GM19099 (cell line): ENCODE results near the gene KRTAP10-7.

ENCODE experiments used
- POLR2A ChIP-seq: IDR thresholded peaks from 3 replicates; pipeline ENCODE4 v1.6.1; 2011; ENCODE audit warnings: low read depth; ENCODE audit not compliant: insufficient read length; ENCODE audit errors: extremely low read depth

KRTAP10-7 gene

GRCh38 chr21:44599264-44600029, 950 bp upstream of the KRTAP10-7 start:
- TF ChIP-seq POLR2A = no peak

GRCh38 chr21:44601596-44602462, 1.4 kb downstream of the KRTAP10-7 start:
- TF ChIP-seq POLR2A = no peak

- no peak for TF ChIP-seq POLR2A
Observed at GRCh38 chr21:44602463-44602850, 2.1 kb downstream of the KRTAP10-7 start.

GRCh38 chr21:44603109-44603875, 2.9 kb downstream of the KRTAP10-7 start:
- no peak for TF ChIP-seq POLR2A

GRCh38 chr21:44603911-44604310, 3.5 kb downstream of the KRTAP10-7 start:
- no peak for TF ChIP-seq POLR2A

- TF ChIP-seq POLR2A = no peak
Observed at GRCh38 chr21:44606495-44606894, 6.1 kb downstream of the KRTAP10-7 start.

- no peak for TF ChIP-seq POLR2A
Observed at GRCh38 chr21:44609193-44609592, 8.8 kb downstream of the KRTAP10-7 start.

- TF ChIP-seq POLR2A = no peak
Observed at GRCh38 chr21:44611551-44611950, 11.2 kb downstream of the KRTAP10-7 start.

GRCh38 chr21:44612029-44612486, 11.7 kb downstream of the KRTAP10-7 start, which contains the start of gene KRTAP10-8:
KRTAP10-8 (plus strand) TSS chr21:44612079; CDS start chr21:44612101, 22 bp downstream.
- TF ChIP-seq POLR2A = no peak

GRCh38 chr21:44612669-44613229, 12.4 kb downstream of the KRTAP10-7 start:
- TF ChIP-seq POLR2A = no peak

- no peak for TF ChIP-seq POLR2A
Observed at GRCh38 chr21:44613386-44614155, 13.2 kb downstream of the KRTAP10-7 start.

GRCh38 chr21:44614161-44614631, 13.8 kb downstream of the KRTAP10-7 start:
- no peak for TF ChIP-seq POLR2A

- TF ChIP-seq POLR2A = no peak
Observed at GRCh38 chr21:44614961-44615391, 14.6 kb downstream of the KRTAP10-7 start.

GRCh38 chr21:44615466-44615865, 15.1 kb downstream of the KRTAP10-7 start:
- no peak for TF ChIP-seq POLR2A
